ENCODE data around the gene NOC2L. TPM values are rescaled to one million over a fixed set of nuclear protein-coding genes. Genes with fewer than 3 reads are reported as not detected.

Gene NOC2L
- total and polyA plus RNA-seq, 2 donors from 2014 or later: 42.4 to 65.5 TPM

DNA sequence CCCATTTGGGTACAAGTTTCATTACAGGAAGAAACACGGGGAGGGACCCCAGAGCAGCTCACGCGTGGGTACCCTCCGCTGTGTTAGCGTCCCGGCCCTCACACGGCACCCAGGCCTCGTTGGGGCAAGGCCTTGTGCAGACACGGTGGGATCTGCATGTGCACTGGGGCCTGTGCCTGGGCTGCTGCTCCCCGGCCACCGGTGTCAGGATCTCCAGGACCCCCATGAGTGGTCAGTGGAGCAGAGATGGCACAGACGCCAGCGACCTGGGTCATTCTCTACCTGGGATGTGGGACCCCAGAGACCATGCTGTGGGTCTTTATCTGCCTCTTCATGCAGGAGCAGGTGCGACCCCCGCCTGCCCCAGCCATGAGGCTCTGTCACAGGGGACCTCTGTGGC, 40.7 kb downstream of the NOC2L start:
- Histone ChIP-seq H3K4me1 (ENCODE audit: control insufficient read depth in 2 of 3, insufficient read depth in 2 of 3, low read depth in 1 of 3, low read length in 3 of 3) (peaks cover 3 to 56% (median 8%) of the 10 kb centered on the region in 3 donors), H3K27ac (ENCODE audit: low read depth in 2 of 2, low read length in 2 of 2) (no peak overlapping the region), H3K4me3 (ENCODE audit: low read length in 3 of 3) (no peak overlapping the region), H3K36me3 (ENCODE audit: control insufficient read depth in 2 of 3, insufficient read depth in 3 of 3, low read length in 3 of 3) (no peaks in the 10 kb centered on the region), H3K27me3 (ENCODE audit: control insufficient read depth, insufficient read depth, low read length) (no peaks in the 10 kb centered on the region), H3K9me3 (ENCODE audit: control insufficient read depth in 2 of 3, insufficient read depth in 1 of 3, low read length in 3 of 3) (no peaks in the 10 kb centered on the region), H3K9ac (ENCODE audit: low read length in 3 of 3) (no peak overlapping the region)
- peak in 2 of 5 donors; percentile 57 to 68 for DNase-seq
- TF ChIP-seq, protein P1, sequence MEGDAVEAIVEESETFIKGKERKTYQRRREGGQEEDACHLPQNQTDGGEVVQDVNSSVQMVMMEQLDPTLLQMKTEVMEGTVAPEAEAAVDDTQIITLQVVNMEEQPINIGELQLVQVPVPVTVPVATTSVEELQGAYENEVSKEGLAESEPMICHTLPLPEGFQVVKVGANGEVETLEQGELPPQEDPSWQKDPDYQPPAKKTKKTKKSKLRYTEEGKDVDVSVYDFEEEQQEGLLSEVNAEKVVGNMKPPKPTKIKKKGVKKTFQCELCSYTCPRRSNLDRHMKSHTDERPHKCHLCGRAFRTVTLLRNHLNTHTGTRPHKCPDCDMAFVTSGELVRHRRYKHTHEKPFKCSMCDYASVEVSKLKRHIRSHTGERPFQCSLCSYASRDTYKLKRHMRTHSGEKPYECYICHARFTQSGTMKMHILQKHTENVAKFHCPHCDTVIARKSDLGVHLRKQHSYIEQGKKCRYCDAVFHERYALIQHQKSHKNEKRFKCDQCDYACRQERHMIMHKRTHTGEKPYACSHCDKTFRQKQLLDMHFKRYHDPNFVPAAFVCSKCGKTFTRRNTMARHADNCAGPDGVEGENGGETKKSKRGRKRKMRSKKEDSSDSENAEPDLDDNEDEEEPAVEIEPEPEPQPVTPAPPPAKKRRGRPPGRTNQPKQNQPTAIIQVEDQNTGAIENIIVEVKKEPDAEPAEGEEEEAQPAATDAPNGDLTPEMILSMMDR (IDR thresholded peaks at IDR 0.05; ENCODE audit: borderline replicate concordance, extremely low read depth, insufficient read depth): no peak
- no peak for FAIRE-seq
- intact Hi-C loops (cut with DNase I): no loop called here

DNA sequence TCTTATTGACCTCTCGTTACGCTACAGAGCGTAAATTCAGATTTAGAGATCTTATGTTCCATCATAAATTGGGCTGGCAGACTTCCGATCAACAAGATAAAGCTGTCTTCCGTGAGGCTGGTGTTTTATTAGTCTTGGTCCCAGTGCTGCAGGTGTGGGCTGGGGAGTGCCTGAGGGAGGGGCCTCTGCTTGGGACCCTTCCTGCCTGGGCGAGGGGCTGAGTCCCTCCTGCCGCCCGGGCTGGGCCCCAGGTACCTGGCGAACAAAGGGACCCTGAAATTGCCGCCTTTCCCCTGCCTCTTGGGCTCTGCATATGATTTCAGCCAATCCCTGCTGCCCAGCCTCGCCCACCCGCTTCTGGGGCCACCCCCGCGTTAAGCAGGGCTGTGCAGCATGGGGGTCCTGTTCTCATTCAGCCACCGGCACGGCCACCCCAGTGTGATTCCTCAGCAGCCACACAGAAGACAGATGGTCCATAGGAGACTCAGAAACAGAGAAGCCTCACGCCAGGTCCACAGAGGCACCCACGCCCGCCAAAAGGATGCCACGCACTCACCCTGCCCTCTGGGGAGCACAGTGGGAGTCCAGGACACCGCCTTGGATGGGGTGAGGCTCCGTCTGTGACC, 41.5 kb downstream of the NOC2L start:
- H3K27ac ChIP-seq (ENCODE audit: low read depth in 2 of 2, low read length in 2 of 2): no peak overlapping the region
- TF ChIP-seq, protein P1 (IDR thresholded peaks at IDR 0.05; ENCODE audit: borderline replicate concordance, extremely low read depth, insufficient read depth): no peak
- H3K4me1 ChIP-seq (ENCODE audit: control insufficient read depth in 2 of 3, insufficient read depth in 2 of 3, low read depth in 1 of 3, low read length in 3 of 3): peaks cover 3 to 53% (median 8%) of the 10 kb centered on the region in 3 donors
- intact Hi-C loops (cut with DNase I): no loop called here
- peak; percentile 64 to 85 (median 74) for DNase-seq
- FAIRE-seq: no peak
- H3K27me3 ChIP-seq (ENCODE audit: control insufficient read depth, insufficient read depth, low read length): no peaks in the 10 kb centered on the region
- H3K4me3 ChIP-seq (ENCODE audit: low read length in 3 of 3): no peak overlapping the region
- H3K36me3 ChIP-seq (ENCODE audit: control insufficient read depth in 2 of 3, insufficient read depth in 3 of 3, low read length in 3 of 3): no peaks in the 10 kb centered on the region
- H3K9ac ChIP-seq (ENCODE audit: low read length in 3 of 3): no peak overlapping the region
- H3K9me3 ChIP-seq (ENCODE audit: control insufficient read depth in 2 of 3, insufficient read depth in 1 of 3, low read length in 3 of 3): no peaks in the 10 kb centered on the region

DNA sequence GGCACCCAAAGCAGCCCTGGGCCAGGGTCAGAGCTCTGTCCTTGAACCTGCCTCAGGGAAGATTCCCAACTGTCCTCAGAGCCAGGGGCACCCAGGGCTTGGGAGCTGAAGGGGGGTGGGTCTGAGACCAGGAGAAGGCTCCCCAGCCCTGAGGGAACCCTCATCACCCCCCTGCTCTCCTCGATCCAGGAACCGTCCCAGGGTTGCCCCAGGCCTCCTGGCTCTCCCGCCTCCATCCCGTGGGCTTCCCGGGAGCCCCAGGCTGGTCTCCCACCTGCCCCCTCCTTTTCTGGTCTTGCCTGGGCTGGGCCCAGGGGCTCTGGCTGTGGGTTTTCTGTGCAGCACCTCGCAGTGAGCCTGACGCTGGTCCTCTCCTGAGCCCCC, 42.0 kb downstream of the NOC2L start:
- TF ChIP-seq, protein P1 (IDR thresholded peaks at IDR 0.05; ENCODE audit: borderline replicate concordance, extremely low read depth, insufficient read depth): no peak
- H3K36me3 ChIP-seq (ENCODE audit: control insufficient read depth in 2 of 3, insufficient read depth in 3 of 3, low read length in 3 of 3): no peaks in the 10 kb centered on the region
- H3K27me3 ChIP-seq (ENCODE audit: control insufficient read depth, insufficient read depth, low read length): no peaks in the 10 kb centered on the region
- H3K9me3 ChIP-seq (ENCODE audit: control insufficient read depth in 2 of 3, insufficient read depth in 1 of 3, low read length in 3 of 3): no peaks in the 10 kb centered on the region
- intact Hi-C loops (cut with DNase I): no loop called here
- no peak overlapping the region for H3K9ac ChIP-seq (ENCODE audit: low read length in 3 of 3)
- FAIRE-seq (no peak), DNase-seq (peak in 2 of 5 donors; percentile 59 to 78)
- H3K4me1 ChIP-seq (ENCODE audit: control insufficient read depth in 2 of 3, insufficient read depth in 2 of 3, low read depth in 1 of 3, low read length in 3 of 3): peaks cover 3 to 55% (median 8%) of the 10 kb centered on the region in 3 donors
- H3K27ac ChIP-seq (ENCODE audit: low read depth in 2 of 2, low read length in 2 of 2): peak overlapping the region in 1 of 2 donors; percentile 51
- no peak overlapping the region for H3K4me3 ChIP-seq (ENCODE audit: low read length in 3 of 3)
